NCI-H2227 (cell line): ENCODE results near the gene GRAMD1A.
"Not testable (repeated sequence)": the region's sequence is repeated elsewhere in the genome, so short reads cannot be mapped to it uniquely, and the experiment has no call there.

ENCODE experiments used
- DNase-seq: peaks from one replicate; lab custom pipeline; 2025; ENCODE audit not compliant: unreplicated experiment; lab: John Stamatoyannopoulos, UW

Gene GRAMD1A

GRCh38 chr19:35051268-35051667, 51.1 kb downstream of the GRAMD1A start:
- DNase-seq: not testable (repeated sequence)

DNA sequence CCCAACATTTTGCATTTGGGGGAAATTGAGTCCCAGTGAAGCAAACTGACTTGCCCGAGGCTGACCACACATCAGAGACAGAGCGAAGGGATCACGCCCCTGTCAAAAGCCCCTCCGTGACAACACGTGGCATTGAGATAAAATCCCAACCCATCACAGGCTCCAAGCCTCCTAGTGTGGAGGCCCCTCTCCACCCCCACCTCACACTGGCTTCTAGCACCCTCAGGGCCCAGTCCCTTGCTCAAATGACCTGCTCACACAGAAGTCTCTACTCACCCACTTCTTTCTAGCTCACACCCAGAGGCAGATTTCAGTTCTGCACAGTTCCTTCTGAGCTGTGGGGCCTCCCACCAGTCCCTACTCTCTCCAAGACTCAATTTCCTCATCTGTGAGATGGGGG, 51.7 kb downstream of the GRAMD1A start:
- DNase-seq: no peak

GRCh38 chr19:35052599-35053190, 52.6 kb downstream of the GRAMD1A start:
- DNase-seq: no peak

- DNase-seq: no peak
Measured at GRCh38 chr19:35053667-35054293, 53.7 kb downstream of the GRAMD1A start.

DNA sequence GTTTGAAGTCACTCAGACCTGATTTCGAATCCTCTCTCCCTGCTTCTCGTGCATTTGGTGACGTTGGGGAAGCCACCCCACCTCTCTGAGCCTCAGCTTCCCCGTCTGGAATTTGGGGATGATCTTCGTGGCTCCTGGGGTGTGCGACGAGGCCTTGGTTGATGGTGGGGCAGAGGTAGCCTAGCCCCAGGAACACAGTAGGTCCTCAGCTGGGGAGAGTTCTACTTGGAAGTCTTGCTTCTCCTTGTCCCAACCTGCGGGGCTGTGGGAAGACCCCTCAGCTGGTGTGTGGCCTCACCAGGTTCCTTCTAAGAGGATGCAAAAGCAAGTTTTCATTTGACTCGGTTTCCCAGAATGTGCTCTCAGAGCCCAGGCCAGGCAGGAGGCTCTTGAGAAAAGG, 54.5 kb downstream of the GRAMD1A start:
- DNase-seq: no peak

DNA sequence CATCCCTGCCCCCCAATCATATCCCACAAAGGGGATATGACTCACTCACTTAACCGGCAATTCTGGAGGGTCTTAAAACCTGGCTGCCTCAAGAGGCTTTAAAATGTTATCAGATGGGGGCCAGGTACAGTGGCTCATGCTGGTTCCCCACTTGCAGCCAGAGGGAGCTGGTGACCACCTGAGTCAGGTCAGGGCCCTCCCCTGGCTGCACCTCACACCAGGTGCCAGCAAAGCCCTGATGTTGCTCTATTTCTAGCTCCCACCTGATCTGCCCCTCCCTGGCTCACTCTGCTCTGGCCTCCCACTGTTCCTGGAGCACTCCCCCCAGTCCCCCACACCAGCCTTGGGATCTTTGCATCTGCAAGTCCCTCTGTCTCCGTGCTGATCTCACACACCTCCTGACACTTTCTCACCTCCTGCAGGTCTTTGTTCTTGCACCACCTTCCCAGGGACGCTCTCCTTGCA, 55.6 kb downstream of the GRAMD1A start:
- DNase-seq: peak; percentile 71

DNA sequence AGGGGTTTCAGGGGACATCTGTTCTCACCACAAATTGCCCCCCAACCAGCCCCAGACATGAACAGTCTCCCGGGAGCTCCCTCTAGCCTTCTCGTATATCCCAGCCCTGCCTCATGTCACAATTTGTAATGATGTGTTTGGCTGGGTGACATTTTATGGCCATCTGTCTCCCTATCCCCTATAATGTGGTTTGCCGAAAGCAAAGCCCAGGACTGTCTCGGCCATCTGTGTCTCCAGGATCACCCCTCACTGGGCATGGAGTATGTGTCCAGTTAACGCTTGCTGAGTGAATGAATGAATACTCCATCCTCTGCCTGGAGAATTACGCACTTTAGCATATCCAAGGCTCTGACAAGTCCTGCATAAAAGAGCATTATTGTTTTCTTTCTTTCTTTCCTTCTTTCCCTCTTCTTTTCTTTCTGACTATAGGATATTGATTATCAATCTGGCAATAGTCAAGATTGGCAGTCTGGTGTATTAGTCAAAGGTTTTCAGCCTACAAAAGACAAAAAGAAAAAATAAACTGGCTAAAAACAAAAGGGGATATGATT, 56.5 kb downstream of the GRAMD1A start:
- no peak for DNase-seq

DNA sequence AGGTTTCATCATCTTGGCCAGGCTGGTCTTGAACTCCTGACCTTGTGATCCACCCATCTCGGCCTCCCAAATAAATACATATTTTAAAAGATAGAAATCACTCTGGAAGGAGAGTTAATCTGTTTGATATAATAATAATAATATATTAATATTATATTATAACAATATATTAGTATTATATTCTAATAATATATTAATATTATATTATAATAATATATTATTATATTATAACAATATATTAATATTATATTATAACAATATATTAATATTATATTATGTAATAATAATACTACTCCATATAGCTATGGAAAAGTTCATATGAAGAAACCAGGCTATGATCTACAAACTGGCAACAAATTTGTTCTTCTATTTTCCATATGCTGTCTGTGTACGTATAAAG, 58.2 kb downstream of the GRAMD1A start:
- no peak for DNase-seq

GRCh38 chr19:35059006-35059798, 59.1 kb downstream of the GRAMD1A start:
- DNase-seq: no peak

GRCh38 chr19:35059799-35060091, 59.6 kb downstream of the GRAMD1A start:
- no peak for DNase-seq

DNA sequence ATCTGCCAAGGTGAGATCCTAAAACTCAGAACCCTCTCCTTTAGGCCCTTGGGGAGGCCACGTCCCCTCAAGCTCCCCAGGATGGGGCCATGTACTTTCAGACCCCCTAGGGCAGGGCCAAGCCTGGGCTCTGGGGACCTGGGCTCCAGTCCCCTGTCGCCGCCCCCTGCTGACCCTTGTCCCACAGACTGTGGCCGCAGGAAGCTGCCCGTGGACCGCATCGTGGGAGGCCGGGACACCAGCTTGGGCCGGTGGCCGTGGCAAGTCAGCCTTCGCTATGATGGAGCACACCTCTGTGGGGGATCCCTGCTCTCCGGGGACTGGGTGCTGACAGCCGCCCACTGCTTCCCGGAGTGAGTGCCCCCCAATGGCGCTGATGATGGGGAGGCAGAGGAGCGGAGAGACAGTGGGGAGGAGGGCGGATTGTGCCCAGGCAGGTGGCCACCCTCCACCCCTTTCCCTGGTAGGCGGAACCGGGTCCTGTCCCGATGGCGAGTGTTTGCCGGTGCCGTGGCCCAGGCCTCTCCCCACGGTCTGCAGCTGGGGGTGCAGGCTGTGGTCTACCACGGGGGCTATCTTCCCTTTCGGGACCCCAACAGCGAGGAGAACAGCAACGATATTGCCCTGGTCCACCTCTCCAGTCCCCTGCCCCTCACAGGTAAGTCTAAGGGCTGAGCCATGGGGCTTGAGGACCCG, 60.2 kb downstream of the GRAMD1A start:
- DNase-seq: no peak

DNA sequence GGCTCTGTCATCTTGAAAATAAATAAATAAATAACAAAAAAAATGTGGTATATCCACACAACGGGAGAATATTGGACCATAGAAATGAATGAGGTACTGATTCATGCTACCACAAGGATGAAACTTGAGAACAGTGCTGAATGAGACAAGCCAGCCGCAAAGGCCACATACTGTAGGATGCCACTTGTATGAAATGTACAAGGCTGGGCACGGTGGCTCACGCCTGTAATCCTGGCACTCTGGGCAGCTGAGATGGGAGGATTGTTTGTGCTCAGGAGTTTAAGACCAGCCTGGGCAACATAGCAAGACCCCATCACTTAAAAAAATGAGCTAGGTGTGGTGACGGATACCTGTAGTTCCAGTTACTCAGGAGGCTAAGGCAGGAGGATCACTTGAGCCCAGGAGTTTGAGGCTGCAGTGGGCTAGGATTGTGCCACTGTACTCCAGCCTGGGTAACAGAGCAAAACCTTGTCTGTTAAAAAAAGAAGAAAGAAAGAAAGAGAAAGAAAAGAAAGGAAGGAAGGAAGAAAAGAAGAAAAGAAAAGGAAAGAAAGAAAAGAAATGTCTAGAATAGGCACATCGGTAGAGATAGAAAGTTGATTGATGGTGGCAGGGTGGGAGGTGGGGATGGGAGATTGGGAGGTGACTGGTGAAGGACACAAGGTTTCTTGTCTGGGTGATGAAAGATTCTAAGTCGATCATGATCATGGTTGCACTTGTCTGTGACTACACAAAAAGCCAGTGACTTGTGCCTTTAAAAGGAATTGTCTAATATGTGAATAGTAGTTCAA, 61.7 kb downstream of the GRAMD1A start:
- DNase-seq: no peak

GRCh38 chr19:35062942-35063341, 62.8 kb downstream of the GRAMD1A start:
- DNase-seq: no peak

DNA sequence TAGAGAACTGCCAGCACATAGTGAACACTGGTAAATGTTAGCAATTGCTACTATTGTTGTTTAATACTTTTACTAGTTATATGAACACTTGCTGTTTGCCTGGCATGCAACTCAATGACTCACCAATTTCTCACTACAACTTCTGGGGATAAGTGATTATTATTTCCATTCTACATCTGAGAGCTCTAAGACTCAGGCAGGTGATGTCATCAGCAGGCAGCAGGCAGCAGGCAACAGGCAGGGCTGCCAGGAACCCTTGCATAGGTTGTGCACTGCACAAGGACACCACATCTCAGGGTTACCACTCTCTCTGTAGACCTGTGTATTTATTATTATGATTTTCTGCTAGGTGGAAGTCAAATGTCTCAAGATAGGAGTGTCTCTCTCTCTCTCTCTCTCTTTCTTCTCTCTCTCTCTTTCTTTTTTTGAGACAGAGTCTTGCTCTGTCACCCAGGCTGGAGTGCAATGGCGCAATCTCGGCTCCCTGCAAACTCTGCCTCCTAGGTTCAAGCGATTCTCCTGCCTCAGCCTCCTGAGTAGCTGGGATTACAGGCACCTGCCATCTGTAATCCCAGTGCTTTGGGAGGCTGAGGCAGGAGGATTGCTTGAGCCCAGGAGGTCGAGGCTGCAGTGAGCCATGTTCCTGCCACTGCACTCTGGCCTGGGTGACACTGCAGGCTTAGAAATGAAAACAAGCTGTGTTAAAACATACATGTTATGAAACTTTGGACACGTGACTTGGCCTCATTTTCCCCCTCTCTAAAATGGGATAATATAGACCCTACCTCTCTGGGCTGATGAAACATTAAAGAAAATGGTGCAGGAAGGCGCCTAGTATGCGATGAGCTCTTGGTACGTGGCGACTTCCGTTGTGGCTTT, 64.1 kb downstream of the GRAMD1A start:
- no peak for DNase-seq

DNA sequence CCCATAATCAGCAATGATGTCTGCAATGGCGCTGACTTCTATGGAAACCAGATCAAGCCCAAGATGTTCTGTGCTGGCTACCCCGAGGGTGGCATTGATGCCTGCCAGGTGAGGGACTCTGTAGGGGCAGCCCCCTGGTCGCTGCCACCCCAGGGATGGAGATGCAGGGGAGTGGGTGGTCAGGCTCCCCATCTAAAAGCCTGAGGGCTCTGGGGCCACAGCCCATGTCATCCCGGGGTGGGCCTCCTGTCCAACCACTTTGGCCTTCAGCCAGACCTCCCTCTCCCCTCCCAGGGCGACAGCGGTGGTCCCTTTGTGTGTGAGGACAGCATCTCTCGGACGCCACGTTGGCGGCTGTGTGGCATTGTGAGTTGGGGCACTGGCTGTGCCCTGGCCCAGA, 65.5 kb downstream of the GRAMD1A start:
- no peak for DNase-seq

DNA sequence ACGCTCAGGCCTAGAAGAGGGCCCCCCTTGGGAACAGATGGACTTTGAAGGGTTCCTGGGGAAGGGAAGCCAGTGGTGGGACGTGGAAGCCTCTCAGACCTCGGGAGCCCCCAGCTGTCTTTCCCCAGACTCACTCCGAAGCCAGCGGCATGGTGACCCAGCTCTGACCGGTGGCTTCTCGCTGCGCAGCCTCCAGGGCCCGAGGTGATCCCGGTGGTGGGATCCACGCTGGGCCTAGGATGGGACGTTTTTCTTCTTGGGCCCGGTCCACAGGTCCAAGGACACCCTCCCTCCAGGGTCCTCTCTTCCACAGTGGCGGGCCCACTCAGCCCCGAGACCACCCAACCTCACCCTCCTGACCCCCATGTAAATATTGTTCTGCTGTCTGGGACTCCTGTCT, 66.0 kb downstream of the GRAMD1A start:
- no peak for DNase-seq

- DNase-seq: peak; percentile 99
Measured at GRCh38 chr19:35066691-35067563, 66.8 kb downstream of the GRAMD1A start.

DNA sequence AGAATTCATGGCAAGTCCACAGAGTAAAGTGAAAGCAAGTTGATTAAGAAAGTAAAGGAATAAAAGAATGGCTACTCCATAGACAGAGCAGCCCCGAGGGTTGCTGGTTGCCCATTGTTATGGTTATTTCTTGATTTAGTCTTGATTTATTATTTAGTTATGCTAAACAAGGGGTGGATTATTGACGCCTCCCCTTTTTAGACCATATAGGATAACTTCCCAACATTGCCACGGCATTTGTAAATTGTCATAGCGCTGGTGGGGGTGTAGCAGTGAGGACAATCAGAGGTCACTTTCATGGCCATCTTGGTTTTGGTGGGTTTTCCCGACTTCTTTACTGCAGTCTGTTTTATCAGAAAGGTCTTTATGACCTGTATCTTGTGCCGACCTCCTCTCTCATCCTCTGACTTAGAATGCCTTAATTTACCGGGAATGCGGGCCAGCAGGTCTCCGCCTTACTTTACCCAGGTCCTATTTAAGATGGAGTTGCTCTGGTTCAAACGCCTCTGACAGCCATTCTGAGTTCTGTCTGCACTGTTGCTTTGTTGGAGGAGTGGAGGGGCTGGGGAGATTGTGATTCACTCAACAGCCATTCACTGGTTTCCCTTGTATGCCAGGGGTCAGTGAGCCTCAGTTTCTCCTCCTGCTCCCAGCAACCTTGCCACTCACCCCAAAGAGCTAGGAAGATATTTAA, 69.0 kb downstream of the GRAMD1A start:
- DNase-seq: no peak
